ENCODE results near the gene PTPRD. TPM values are rescaled to one million over a fixed set of nuclear protein-coding genes. Genes with fewer than 3 reads are reported as not detected.
"Not testable (repeated sequence)": the region's sequence is repeated elsewhere in the genome, so short reads cannot be mapped to it uniquely, and the experiment has no call there.

The PTPRD gene
- total RNA-seq, 1 experiment from 2014 or later, result not detected

GRCh38 chr9:9054354-9054992 lies 1558.3 kb downstream of the PTPRD start:
- ChIA-PET CTCF (no interaction called here), POLR2A (ENCODE audit: low non-redundant PET) (no interaction called here)
- Histone ChIP-seq H3K4me3 (ENCODE audit: low read depth, low read length, poor library complexity, severe bottlenecking) (no peak overlapping the region), H3K27ac (ENCODE audit: low read depth, low read length, poor library complexity, severe bottlenecking) (no peak overlapping the region), H3K27me3 (replicated peaks; ENCODE audit: insufficient read depth, low read depth, low read length, poor library complexity) (no peaks in the 10 kb centered on the region), H3K4me1 (ENCODE audit: insufficient read depth, low read length, poor library complexity, severe bottlenecking) (no peaks in the 10 kb centered on the region), H3K36me3 (ENCODE audit: insufficient read depth, low read length, poor library complexity, severe bottlenecking) (no peaks in the 10 kb centered on the region), H3K9me3 (ENCODE audit: low read depth, low read length, poor library complexity, severe bottlenecking) (no peaks in the 10 kb centered on the region)
- DNase-seq (ENCODE audit: low spot score), result no peak
- no peak for TF ChIP-seq EZH2 (IDR thresholded peaks at IDR 0.05; ENCODE audit: borderline replicate concordance, low read depth, low read length, poor library complexity, severe bottlenecking)
- TF ChIP-seq CTCF (conservative IDR thresholded peaks at IDR 0.05; ENCODE audit: low read depth, low read length), result no peak
- intact Hi-C loops (cut with micrococcal nuclease; ENCODE audit: unreplicated experiment), result no loop called here
- no TSS peak for BruUV-seq (replicated peaks)

GRCh38 chr9:9045572-9045971 lies 1567.2 kb downstream of the PTPRD start:
- Histone ChIP-seq H3K27me3 (replicated peaks; ENCODE audit: insufficient read depth, low read depth, low read length, poor library complexity) (no peaks in the 10 kb centered on the region), H3K9me3 (ENCODE audit: low read depth, low read length, poor library complexity, severe bottlenecking) (no peaks in the 10 kb centered on the region), H3K4me3 (ENCODE audit: low read depth, low read length, poor library complexity, severe bottlenecking) (no peak overlapping the region), H3K36me3 (ENCODE audit: insufficient read depth, low read length, poor library complexity, severe bottlenecking) (no peaks in the 10 kb centered on the region), H3K27ac (ENCODE audit: low read depth, low read length, poor library complexity, severe bottlenecking) (no peak overlapping the region), H3K4me1 (ENCODE audit: insufficient read depth, low read length, poor library complexity, severe bottlenecking) (no peaks in the 10 kb centered on the region)
- intact Hi-C loops (cut with micrococcal nuclease; ENCODE audit: unreplicated experiment), result no loop called here
- POLR2A ChIA-PET (ENCODE audit: low non-redundant PET), result no interaction called here
- CTCF ChIA-PET, result no interaction called here
- TF ChIP-seq CTCF (conservative IDR thresholded peaks at IDR 0.05; ENCODE audit: low read depth, low read length) (no peak), EZH2 (IDR thresholded peaks at IDR 0.05; ENCODE audit: borderline replicate concordance, low read depth, low read length, poor library complexity, severe bottlenecking) (no peak)
- no peak for DNase-seq (ENCODE audit: low spot score)
- no TSS peak for BruUV-seq (replicated peaks)

GRCh38 chr9:9045072-9045471 lies 1567.7 kb downstream of the PTPRD start:
- intact Hi-C loops (cut with micrococcal nuclease; ENCODE audit: unreplicated experiment), result no loop called here
- BruUV-seq (replicated peaks), result no TSS peak
- no peaks in the 10 kb centered on the region for H3K9me3 ChIP-seq (ENCODE audit: low read depth, low read length, poor library complexity, severe bottlenecking)
- H3K27ac ChIP-seq (ENCODE audit: low read depth, low read length, poor library complexity, severe bottlenecking), result no peak overlapping the region
- TF ChIP-seq CTCF (conservative IDR thresholded peaks at IDR 0.05; ENCODE audit: low read depth, low read length) (no peak), EZH2 (IDR thresholded peaks at IDR 0.05; ENCODE audit: borderline replicate concordance, low read depth, low read length, poor library complexity, severe bottlenecking) (no peak)
- no peak for DNase-seq (ENCODE audit: low spot score)
- ChIA-PET POLR2A (ENCODE audit: low non-redundant PET) (no interaction called here), CTCF (no interaction called here)
- no peaks in the 10 kb centered on the region for H3K27me3 ChIP-seq (replicated peaks; ENCODE audit: insufficient read depth, low read depth, low read length, poor library complexity)
- H3K36me3 ChIP-seq (ENCODE audit: insufficient read depth, low read length, poor library complexity, severe bottlenecking), result no peaks in the 10 kb centered on the region
- H3K4me1 ChIP-seq (ENCODE audit: insufficient read depth, low read length, poor library complexity, severe bottlenecking), result no peaks in the 10 kb centered on the region
- H3K4me3 ChIP-seq (ENCODE audit: low read depth, low read length, poor library complexity, severe bottlenecking), result no peak overlapping the region

- H3K27me3 ChIP-seq (replicated peaks; ENCODE audit: insufficient read depth, low read depth, low read length, poor library complexity); intact Hi-C loops (cut with micrococcal nuclease; ENCODE audit: unreplicated experiment); H3K4me1 ChIP-seq (ENCODE audit: insufficient read depth, low read length, poor library complexity, severe bottlenecking); H3K36me3 ChIP-seq (ENCODE audit: insufficient read depth, low read length, poor library complexity, severe bottlenecking); BruUV-seq (replicated peaks); DNase-seq (ENCODE audit: low spot score); POLR2A ChIA-PET (ENCODE audit: low non-redundant PET); H3K9me3 ChIP-seq (ENCODE audit: low read depth, low read length, poor library complexity, severe bottlenecking); CTCF ChIA-PET; H3K4me3 ChIP-seq (ENCODE audit: low read depth, low read length, poor library complexity, severe bottlenecking); H3K27ac ChIP-seq (ENCODE audit: low read depth, low read length, poor library complexity, severe bottlenecking): not testable (repeated sequence)
These were observed 1569.0 kb downstream of the PTPRD start for GRCh38 chr9:9043788-9044187.
